HG02642 (cell line): ENCODE measurements around the gene RGL1.

Experiments
- ATAC-seq: cut with Tn5 transposase; IDR thresholded peaks from one replicate; pipeline ENCODE4 v1.9.1; 2021; ENCODE audit warnings: mild to moderate bottlenecking; ENCODE audit not compliant: unreplicated experiment, poor library complexity

RGL1 gene

DNA sequence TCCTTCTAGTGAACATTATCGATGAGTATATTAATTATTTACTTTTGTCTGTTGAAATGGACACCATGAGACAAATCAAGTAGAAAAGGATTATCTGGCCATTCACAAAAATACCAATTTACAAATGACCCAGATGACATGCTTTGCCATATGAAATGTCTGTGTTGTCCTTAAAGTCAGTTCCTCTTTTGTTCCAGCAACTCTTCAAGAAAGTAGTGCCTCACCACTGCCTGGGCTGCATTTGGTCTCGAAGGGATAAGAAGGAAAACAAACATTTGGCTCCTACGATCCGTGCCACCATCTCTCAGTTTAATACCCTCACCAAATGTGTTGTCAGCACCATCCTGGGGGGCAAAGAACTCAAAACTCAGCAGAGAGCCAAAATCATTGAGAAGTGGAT lies 79.6 kb downstream of the RGL1 start:
- ATAC-seq: no peak

DNA sequence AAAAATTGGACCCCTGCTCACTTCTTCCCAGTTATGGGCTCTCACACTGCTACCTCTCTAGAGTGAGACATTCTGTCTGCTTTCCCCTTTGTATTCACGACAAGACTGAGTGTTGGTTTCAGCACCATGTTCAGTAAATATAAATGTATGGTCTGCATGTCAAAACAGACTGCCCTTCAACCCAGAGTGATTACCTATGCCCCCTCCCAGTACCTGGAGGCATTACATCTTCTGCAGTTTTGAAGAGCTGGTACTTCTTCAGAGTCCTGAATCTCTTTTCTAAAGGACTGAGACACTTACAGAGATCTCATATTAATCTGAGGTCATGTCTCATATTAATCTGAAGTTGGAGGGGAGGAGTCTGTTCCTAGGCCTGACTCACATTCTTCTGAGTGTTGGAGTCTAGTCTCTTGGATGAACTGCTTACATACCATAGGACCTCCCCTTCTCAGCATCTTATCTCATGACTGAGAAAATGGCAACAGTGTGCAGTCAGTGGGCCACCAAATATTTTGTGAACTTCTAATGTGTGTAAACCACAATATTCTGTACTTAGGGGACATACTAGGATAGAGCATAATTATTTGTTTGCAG lies 80.3 kb downstream of the RGL1 start:
- ATAC-seq: no peak

DNA sequence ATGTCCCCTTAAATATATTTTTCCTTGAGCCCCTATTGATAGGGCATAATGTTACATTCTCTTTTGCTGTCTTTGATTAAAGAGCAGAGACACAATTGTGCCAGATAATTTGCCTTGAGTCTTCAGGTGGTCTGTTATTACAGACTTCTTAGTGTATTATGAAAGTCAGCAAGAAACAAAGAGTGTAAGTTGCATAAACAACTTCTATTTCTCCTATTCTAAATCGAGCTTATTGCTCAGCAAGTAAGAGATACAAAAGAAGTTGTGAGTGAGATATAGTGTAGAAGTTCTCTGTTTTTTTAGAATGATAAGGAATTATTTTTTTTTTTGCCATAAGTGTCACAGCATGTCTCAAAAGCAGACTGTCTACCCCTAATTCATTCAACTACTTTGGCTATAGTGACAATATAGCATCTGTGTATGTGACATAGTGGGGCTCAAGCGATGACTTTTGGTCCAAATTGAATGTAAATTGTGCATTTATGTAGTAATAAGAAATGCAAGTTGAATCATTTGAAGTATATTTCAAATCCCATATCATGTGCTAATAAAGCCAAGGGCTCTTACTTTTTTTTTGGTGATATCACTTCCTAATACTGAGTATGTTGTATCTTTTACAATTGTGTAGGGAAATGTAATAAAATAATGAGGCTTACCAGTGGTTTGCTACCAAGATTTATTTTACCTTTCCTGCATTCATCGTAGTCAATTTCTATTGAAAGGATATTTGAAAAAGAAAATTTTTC lies 81.3 kb downstream of the RGL1 start:
- ATAC-seq: no peak

DNA sequence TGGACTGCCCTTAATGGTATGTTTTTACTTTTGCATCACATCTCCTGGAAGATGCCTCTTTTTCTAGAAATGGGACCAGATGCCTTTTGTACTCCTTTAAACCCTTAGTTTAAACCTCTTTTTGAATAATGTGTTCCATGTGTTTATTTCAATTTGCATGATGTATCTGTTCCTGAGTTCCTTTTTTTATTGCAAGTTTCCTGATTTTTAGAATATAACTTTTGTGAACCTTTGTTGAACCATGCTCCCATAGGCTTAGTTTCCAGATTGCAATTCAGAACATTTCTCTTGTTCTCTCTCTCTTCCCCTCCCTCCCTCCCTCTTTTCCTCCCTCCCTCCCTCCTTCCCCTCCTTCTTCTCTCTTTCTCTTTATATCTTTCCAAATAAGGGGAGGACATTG lies 81.9 kb downstream of the RGL1 start:
- no peak for ATAC-seq

DNA sequence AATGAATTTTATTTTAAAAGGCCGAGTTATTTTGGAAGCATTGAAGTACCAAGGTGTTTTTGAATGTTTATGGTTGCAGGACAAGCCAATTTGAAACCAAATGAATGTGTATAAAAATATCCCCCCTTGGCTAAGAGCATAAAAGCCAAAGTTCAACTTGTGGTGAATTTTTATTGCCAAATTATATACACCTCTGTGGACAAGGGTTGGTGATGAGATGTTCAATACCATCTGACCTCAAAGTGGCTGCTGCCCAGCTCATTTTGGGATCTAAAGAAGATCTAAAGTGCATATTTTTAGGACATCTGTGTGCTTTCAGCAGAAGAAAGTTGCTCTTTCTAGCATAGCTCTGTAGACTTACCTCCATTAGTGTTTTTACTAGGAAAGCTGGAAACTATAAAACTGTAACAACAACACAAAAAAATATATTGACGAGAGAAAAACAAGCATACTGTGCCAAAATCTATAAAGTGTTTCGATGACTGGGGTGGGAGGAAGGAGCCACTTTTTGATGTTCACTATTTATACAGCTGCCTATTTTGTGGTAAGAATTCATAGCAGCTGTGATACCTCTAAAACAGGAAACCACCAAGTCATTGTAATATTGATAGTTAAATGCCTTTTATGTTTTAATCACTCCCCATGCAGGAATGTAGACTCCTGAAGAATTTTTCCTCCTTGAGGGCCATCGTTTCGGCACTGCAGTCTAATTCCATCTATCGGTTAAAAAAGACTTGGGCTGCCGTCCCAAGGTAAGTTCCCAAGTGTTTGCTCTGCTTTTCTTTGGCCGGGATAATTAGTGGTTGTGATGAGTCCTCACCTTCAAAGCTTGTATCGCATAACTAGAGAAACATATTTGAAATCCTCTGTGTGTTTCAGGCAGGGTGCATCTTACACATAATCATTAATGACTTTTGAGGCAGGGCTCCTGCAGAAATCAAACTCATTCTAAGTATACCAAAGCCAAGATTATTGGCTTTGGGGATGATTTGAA lies 83.2 kb downstream of the RGL1 start:
- no peak for ATAC-seq

GRCh38 chr1:183889095-183889494 lies 84.2 kb downstream of the RGL1 start:
- no peak for ATAC-seq

- ATAC-seq: peak; percentile 81
These were observed 86.4 kb downstream of the RGL1 start for GRCh38 chr1:183891158-183891856.

- ATAC-seq: no peak
These were observed 87.5 kb downstream of the RGL1 start for GRCh38 chr1:183892351-183892793.

DNA sequence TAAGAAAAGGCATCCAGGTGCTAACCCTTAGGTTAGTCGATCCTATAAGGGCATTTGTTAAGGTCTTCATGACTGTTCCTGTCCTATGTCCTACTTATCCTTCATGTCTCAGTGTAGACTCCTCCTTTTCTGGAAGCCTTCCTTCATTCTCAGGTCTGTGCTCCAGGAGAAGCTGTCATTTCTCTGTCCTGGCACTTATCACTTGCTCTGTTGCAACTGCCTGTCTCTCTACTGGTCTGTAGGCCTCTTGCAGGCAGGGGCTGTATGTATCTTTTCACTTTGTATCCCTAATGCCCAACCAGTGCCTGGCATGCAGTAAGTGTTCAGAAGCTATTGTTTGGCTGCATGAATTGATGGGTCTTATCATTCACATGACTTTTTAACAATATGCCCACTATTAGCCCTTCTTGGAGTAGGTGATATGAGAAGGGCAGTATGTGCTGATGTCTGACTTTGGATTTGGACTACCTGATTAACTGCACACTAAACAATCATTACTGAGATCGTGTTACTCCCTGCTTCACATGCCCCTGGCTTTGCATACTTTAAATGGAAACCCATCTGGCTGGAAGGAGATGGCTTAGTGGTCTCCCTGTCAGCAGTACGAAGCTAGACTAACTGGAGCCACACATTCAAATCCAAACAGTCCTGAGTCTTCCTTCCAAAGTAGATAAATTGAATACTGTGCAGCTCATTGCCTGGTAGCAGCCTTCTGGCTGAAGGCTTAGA lies 88.8 kb downstream of the RGL1 start:
- ATAC-seq: no peak

GRCh38 chr1:183894290-183894565 lies 89.3 kb downstream of the RGL1 start:
- ATAC-seq: no peak

DNA sequence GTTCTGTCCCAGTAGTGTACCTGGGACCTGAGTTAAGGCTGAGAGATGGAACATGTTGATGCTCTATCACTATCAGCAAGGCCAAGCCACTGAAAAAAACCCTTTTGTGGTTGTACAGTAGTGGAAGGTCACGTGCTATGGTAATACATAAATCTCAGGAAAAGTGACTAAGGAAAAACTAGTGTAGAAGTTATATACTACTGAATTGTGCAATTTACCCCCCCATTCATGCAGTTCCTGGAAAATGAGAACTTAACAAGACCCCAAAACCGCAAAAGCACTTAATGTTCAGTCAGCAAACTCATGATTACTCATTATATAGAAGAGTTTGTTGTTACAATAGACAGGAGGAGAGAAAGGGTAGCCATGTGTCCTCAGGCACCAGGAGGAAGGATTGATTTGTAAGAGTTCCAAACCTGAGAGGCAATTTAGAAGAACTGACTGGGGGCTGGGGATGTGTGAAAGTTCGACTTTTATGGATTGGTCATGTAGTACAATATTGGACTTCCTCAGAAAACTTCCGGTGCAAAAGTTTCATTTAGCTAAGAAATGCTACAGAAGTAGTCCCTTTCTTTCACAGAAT lies 91.6 kb downstream of the RGL1 start:
- ATAC-seq: no peak

DNA sequence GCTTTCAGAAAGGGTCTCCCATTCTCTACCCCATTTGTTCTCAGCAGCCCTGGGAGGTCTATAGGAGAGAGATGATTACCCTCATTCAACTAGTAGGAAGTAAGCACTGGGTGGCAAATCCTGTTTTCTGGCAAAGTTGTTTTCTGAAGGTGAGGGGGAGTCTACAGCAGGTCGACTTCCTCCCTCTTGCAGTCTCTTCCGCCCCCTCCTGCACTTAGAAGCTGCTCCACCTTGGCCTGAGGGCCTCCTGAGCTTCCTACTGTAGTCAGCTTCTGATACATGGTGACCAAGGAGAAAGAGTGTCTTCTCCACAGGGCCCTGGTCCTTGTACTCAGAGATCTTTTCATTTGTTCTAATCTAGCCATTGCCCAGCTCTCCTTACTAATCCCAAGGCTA lies 93.1 kb downstream of the RGL1 start:
- ATAC-seq: peak; percentile 18

DNA sequence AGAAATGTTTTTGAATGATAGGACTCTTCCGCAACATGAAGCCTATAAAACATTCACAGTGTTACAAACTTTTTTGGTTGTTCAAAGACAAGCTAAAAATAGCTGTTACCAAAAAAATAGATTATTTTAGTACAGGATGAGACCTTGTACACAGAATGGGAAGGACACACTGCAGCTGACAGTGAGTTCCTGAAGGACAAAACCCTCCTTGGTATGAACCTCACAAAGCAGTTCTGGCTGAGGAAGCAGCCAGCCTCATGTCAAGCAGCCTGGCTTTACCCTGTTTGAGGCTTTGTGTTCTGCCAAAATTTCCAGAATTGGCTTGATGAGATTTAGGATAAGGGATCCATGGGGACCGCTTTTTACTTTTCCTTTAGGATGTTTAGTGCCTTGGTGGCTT lies 93.7 kb downstream of the RGL1 start:
- ATAC-seq: no peak

- ATAC-seq: no peak
These were observed 96.9 kb downstream of the RGL1 start for GRCh38 chr1:183901748-183902330.

DNA sequence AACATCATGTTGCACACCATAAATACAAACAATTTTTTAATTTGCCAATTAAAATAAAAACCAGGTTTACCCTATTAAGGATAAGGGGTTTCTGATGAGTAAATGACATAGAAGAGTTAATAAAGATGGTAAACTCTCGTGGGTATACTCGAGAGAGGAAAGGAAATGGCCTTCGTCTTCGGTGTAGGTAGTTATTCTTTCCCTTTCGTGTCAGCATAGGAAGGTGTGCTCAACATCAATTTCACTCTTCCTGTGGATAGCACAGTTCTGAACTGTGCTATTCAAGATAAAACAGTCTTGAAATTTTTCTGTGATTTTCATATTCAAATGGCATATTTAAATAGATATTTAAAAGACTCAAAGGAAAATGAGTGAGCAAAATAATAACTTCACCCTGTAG lies 98.2 kb downstream of the RGL1 start:
- ATAC-seq: no peak

GRCh38 chr1:183905508-183906113 lies 100.7 kb downstream of the RGL1 start:
- no peak for ATAC-seq

DNA sequence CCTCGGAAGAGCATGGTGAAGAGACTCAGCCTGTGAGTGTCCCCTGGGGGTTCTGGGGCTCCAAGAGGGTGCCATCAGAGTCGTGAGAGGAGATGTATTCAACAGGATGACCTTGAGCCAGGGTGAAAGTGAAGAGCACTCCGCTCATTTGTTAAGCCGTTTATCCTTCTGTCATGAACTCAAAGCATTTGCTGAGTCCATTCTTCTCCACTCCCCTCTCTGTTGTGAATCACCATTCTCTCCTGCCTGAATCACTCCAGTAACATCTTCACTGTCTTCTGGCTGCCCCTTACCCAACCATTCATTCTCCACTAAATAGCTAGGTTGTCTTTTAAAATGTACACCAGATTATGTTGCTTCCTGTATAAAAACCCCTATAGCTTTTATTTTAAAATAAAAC lies 102.2 kb downstream of the RGL1 start:
- no peak for ATAC-seq

GRCh38 chr1:183908079-183908478 lies 103.2 kb downstream of the RGL1 start:
- no peak for ATAC-seq

DNA sequence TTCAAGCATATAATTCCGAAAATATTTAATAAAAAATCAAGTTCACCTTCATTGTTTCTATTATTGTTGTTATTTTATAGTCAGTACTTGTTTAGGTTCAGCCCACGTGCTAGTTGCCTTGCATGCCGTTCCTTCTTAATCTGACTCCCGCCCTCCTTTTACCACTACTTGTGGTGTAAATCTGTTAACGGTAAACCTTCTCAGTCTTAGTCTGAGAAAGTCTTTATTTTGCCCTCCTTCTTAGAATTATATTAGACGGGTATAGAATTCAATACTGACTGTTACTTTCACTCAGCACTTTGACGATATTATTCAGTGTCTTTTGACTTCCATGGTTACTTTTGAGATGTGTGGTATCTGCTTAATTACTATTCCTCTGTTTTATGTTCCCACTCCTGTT lies 104.8 kb downstream of the RGL1 start:
- ATAC-seq: no peak
